Esophagus muscularis mucosa (tissue), 4 donors: ENCODE results near the gene PTPN14. TPM values are rescaled to one million over a fixed set of nuclear protein-coding genes. Genes with fewer than 3 reads are reported as not detected.

Experiments
- DNase-seq: peaks from one replicate; pipeline ENCODE4 v3.0.0-alpha.2; 2017; ENCODE audit errors: extremely low spot score
- H3K27ac ChIP-seq, 4 donors: fragments of 200-600 bp; sonication (generic); replicated peaks in 1 of 4; 1 replicate in 3 of 4; 2 replicates in 1 of 4; pipeline ENCODE4 v1.5.1; 2016 to 2019; ENCODE audit warnings: mild to moderate bottlenecking in 1 of 4
- H3K27me3 ChIP-seq, 4 donors: fragments of 200-600 bp; sonication (generic); one replicate each; pipeline versions ENCODE4 v1.5.1 to v1.6.0; 2016 to 2019
- H3K36me3 ChIP-seq, 4 donors: fragments of 200-600 bp; sonication (generic); one replicate each; pipeline ENCODE4 v1.5.1; 2016 to 2019
- H3K4me1 ChIP-seq, 4 donors: fragments of 200-600 bp; sonication (generic); one replicate each; pipeline ENCODE4 v1.5.1; 2016 to 2019
- H3K4me3 ChIP-seq, 4 donors: fragments of 200-600 bp; sonication (generic); 1 replicate in 2 of 4; 2 replicates in 2 of 4; pipeline ENCODE4 v1.5.1; 2016 to 2019; ENCODE audit warnings: mild to moderate bottlenecking in 4 of 4, moderate library complexity in 1 of 4
- H3K9me3 ChIP-seq, 4 donors: fragments of 200-600 bp; sonication (generic); 1 replicate in 3 of 4; 2 replicates in 1 of 4; pipeline ENCODE4 v1.5.1; 2016 to 2019
- EP300 ChIP-seq: sonication (generic); formaldehyde crosslinking; IDR thresholded peaks from one replicate; pipeline ENCODE4 v1.6.1; 2017; ENCODE audit warnings: antibody characterized with exemption
- POLR2A ChIP-seq: fragments of 450-650 bp; IDR thresholded peaks from one replicate; pipeline ENCODE4 v1.6.1; 2017; ENCODE audit warnings: antibody characterized with exemption, moderate library complexity, mild to moderate bottlenecking, low read depth
- POLR2AphosphoS5 ChIP-seq, 2 donors: sonication (generic); formaldehyde crosslinking; IDR thresholded peaks; one replicate each; pipeline ENCODE4 v1.6.1; 2017; ENCODE audit warnings: antibody characterized with exemption in 2 of 2
- WGBS: methylation state at CpG from one replicate; pipeline ENCODE4 v1.1.5; 2018; 5-methylcytosine and 5-hydroxymethylcytosine counted together
- intact Hi-C: fragments of 100-400 bp; cut with DNase I; formaldehyde crosslinking; loops from one replicate; pipeline ENCODE4 v1.15.1; 2023
- total RNA-seq, 4 donors: library from RNA; depleted of rRNA; stranded (reverse); fragments of >200 nt; gene quantifications; one replicate each; pipeline versions ENCODE4 v1.1.0 to v1.2.1, GENCODE V29; 2016
- TF ChIP-seq, protein P1 (sequence below), 3 experiments: fragments of 200-600 bp in 2 of 3; fragments of 450-650 bp in 1 of 3; sonication (generic) in 2 of 3; IDR thresholded peaks; one replicate each; pipeline ENCODE4 v1.5.1; 2017 to 2019; ENCODE audit warnings: antibody characterized with exemption in 3 of 3, mild to moderate bottlenecking in 2 of 3, moderate library complexity in 1 of 3

Gene PTPN14
- total RNA-seq, 4 donors from 2014 or later = 48.5 to 108 (median 69.1) TPM

DNA sequence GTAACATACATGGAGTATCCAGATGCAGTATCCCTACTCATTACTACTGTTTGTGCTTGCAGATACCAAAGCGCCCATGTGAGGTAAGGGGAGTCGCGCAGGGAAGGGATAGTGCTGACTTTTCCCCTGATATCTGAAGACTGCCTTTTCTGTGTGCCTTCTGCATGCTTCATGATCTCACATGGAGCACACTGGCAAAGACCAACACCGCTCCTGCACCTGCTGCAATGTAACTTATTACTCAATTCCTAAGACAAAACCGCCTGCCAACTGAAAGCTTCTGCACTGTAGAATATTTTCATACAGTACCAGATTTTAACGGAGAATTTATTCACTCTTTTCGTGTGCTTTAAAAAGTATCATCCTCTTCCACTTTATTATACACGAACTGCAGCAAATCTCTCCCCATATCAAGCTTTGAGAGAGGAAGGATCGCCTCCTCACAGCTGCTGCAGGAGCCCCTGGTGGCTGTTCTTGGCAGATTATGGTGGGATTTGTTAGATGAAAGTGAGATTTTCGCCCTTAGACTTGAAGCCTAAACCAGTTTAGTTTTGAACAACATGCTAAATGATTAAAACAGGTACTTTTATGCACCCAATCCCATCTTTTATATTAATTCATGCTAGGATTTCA, 99.1 kb downstream of the PTPN14 start:
- intact Hi-C loops = no loop called here
- H3K27me3 ChIP-seq = no peaks in the 10 kb centered on the region
- peaks cover 19 to 45% (median 36%) of the 10 kb centered on the region in 4 donors for H3K4me1 ChIP-seq
- TF ChIP-seq POLR2AphosphoS5 (IDR thresholded peaks at IDR 0.05) = no peak
- no peak for TF ChIP-seq EP300
- TF ChIP-seq, protein P1, sequence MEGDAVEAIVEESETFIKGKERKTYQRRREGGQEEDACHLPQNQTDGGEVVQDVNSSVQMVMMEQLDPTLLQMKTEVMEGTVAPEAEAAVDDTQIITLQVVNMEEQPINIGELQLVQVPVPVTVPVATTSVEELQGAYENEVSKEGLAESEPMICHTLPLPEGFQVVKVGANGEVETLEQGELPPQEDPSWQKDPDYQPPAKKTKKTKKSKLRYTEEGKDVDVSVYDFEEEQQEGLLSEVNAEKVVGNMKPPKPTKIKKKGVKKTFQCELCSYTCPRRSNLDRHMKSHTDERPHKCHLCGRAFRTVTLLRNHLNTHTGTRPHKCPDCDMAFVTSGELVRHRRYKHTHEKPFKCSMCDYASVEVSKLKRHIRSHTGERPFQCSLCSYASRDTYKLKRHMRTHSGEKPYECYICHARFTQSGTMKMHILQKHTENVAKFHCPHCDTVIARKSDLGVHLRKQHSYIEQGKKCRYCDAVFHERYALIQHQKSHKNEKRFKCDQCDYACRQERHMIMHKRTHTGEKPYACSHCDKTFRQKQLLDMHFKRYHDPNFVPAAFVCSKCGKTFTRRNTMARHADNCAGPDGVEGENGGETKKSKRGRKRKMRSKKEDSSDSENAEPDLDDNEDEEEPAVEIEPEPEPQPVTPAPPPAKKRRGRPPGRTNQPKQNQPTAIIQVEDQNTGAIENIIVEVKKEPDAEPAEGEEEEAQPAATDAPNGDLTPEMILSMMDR (IDR thresholded peaks at IDR 0.05) = no peak
- no peak for TF ChIP-seq POLR2A
- H3K4me3 ChIP-seq = no peak overlapping the region
- H3K36me3 ChIP-seq = no peaks in the 10 kb centered on the region
- H3K27ac ChIP-seq = no peak overlapping the region
- DNase-seq = peak; percentile 39
- no peaks in the 10 kb centered on the region for H3K9me3 ChIP-seq
- WGBS = 88% methylated on average over 10 of the region's 10 CpGs

DNA sequence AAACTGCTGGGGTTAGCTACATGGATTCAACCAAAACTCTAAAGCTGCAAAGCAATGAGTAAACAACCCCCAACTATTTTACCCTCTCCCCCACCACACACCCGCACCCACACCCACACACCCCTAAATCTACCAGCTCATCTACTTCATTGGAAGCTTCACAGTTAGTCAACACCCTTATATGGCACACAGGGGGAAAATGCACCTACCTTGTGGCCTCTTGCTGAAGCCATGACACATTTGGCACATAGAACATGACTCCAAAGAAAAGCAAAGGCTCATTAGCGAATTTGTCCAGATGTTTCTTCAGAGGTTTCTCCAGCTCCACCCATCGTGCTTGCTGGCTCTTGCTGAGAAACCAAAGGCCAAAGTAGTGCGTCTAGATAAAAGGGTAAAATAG, 99.8 kb downstream of the PTPN14 start:
- no peak overlapping the region for H3K27ac ChIP-seq
- H3K4me1 ChIP-seq = peaks cover 25 to 52% (median 42%) of the 10 kb centered on the region in 4 donors
- H3K36me3 ChIP-seq = no peaks in the 10 kb centered on the region
- H3K27me3 ChIP-seq = no peaks in the 10 kb centered on the region
- intact Hi-C loops = no loop called here
- TF ChIP-seq EP300 (no peak), POLR2A (no peak), POLR2AphosphoS5 (IDR thresholded peaks at IDR 0.05) (no peak)
- TF ChIP-seq, protein P1 (IDR thresholded peaks at IDR 0.05) = no peak
- H3K9me3 ChIP-seq = no peaks in the 10 kb centered on the region
- H3K4me3 ChIP-seq = no peak overlapping the region
- no peak for DNase-seq
- WGBS = 89% methylated on average over 4 of the region's 4 CpGs

DNA sequence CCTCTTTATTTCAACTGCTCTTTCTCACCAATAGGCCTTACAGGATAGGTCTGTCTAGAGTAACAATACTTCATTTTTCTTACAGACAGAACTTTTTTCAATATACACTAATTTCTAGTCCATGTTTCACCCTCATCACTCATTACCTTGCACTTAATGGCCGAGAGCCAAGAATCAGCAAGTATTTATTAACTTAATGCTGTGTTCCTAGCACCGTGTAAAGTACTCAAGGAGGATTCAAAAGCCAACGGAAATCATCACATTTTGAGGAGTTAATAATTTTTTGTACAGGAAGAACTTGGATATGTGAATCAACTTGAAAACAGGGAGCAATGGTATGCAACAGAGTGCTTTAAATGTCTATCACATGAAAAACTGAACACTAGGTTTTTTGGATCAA, 102.0 kb downstream of the PTPN14 start:
- peaks cover 40 to 60% (median 49%) of the 10 kb centered on the region in 4 donors for H3K4me1 ChIP-seq

DNA sequence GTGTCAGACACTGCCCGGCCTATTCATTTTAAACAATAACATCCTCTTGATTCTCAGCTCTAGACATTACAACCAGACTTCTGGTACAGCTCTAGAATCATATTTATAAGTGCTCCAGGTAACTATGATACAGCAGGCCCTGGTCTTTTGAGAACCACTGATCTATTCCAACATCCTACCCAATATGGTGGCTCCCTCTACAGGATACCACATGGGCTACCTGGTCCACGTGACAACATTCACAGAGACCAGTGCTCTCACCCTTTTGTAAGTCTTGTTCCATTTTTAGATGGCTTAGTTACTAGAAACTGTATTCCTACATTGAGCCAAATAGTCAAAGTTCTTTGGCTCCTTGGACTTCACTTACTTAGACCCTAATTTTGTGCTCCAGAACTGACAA, 102.9 kb downstream of the PTPN14 start:
- 94% methylated on average over 2 of the region's 2 CpGs for WGBS
- H3K36me3 ChIP-seq = no peaks in the 10 kb centered on the region
- peaks cover 38 to 55% (median 45%) of the 10 kb centered on the region in 4 donors for H3K4me1 ChIP-seq
- no peaks in the 10 kb centered on the region for H3K27me3 ChIP-seq
- H3K9me3 ChIP-seq = no peaks in the 10 kb centered on the region
- H3K27ac ChIP-seq = no peak overlapping the region
- no peak overlapping the region for H3K4me3 ChIP-seq
- no peak for DNase-seq
- no peak for TF ChIP-seq POLR2A
- TF ChIP-seq, protein P1 (IDR thresholded peaks at IDR 0.05) = no peak
- TF ChIP-seq POLR2AphosphoS5 (IDR thresholded peaks at IDR 0.05) = no peak
- TF ChIP-seq EP300 = no peak
- intact Hi-C loops = loop anchor here (5.0 kb wide), 1 partner anchor 104 kb away; the partner anchor contains the start of gene PTPN14

More for the DNA sequence above, 102.0 kb downstream of the PTPN14 start:
- H3K36me3 ChIP-seq = no peaks in the 10 kb centered on the region
- H3K4me3 ChIP-seq = no peak overlapping the region
- WGBS = 84% methylated on average over 3 of the region's 3 CpGs
- H3K27ac ChIP-seq = no peak overlapping the region
- TF ChIP-seq EP300 = no peak
- H3K9me3 ChIP-seq = no peaks in the 10 kb centered on the region
- intact Hi-C loops = loop anchor here (5.0 kb wide), 1 partner anchor 103 kb away; the partner anchor contains the start of gene PTPN14
- H3K27me3 ChIP-seq = no peaks in the 10 kb centered on the region
- DNase-seq = no peak

DNA sequence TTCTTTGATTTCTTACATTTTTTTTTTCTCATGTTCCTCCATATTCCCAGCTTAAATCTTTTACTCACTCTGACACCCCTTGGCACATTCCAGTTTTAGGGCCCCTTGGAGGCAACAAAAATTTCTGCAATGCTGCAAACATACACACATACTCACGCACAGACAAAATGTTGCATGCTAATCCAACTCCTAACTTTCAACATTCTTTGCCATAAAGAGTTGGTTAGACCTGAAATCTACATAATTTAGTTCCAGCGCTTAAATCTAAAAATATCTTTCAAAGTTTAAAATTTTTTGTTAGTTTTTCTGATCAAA, 103.9 kb downstream of the PTPN14 start:
- Histone ChIP-seq H3K4me1 (peaks cover 29 to 45% (median 36%) of the 10 kb centered on the region in 4 donors), H3K4me3 (no peak overlapping the region), H3K36me3 (no peaks in the 10 kb centered on the region), H3K27ac (peak overlapping the region in 2 of 4 donors; percentile 61 to 71), H3K9me3 (no peaks in the 10 kb centered on the region), H3K27me3 (no peaks in the 10 kb centered on the region)
- WGBS = 79% methylated on average over 2 of the region's 2 CpGs
- intact Hi-C loops = loop anchor here (5.0 kb wide), 1 partner anchor 105 kb away; the partner anchor contains the start of gene PTPN14
- DNase-seq = no peak
- TF ChIP-seq, protein P1 (IDR thresholded peaks at IDR 0.05) = no peak
